HG03280 (cell line): ENCODE results near the gene IGLON5.

Experiments used
- ATAC-seq: cut with Tn5 transposase; IDR thresholded peaks from one replicate; pipeline ENCODE4 v1.9.1; 2021; ENCODE audit warnings: mild to moderate bottlenecking, moderate library complexity; ENCODE audit not compliant: unreplicated experiment

Gene IGLON5

GRCh38 chr19:51361239-51361638, 49.8 kb downstream of the IGLON5 start:
- no peak for ATAC-seq

- ATAC-seq = no peak
Measured at GRCh38 chr19:51364200-51365106, 53.0 kb downstream of the IGLON5 start.

GRCh38 chr19:51365211-51365964, 53.9 kb downstream of the IGLON5 start:
- no peak for ATAC-seq

GRCh38 chr19:51365965-51366388, 54.5 kb downstream of the IGLON5 start, which contains the start of gene ETFB:
Gene ETFB (minus strand): TSS chr19:51366388. CDS start chr19:51366326, 62 bp downstream.
- no peak for ATAC-seq

- ATAC-seq = peak; percentile 52
Measured at GRCh38 chr19:51366389-51367254, 55.2 kb downstream of the IGLON5 start.

- ATAC-seq = no peak
Measured at GRCh38 chr19:51367255-51367564, 55.8 kb downstream of the IGLON5 start.

- ATAC-seq = peak; percentile 78
Measured at GRCh38 chr19:51367565-51368365, 56.3 kb downstream of the IGLON5 start.

- no peak for ATAC-seq
Measured at GRCh38 chr19:51368366-51369282, 57.2 kb downstream of the IGLON5 start, which contains the start of gene CLDND2. Gene CLDND2 (minus strand): TSS chr19:51369003. CDS start chr19:51368577, 426 bp downstream.

- ATAC-seq = no peak
Measured at GRCh38 chr19:51370230-51370629, 58.8 kb downstream of the IGLON5 start.

GRCh38 chr19:51371186-51371690, 59.8 kb downstream of the IGLON5 start:
- ATAC-seq = no peak

GRCh38 chr19:51372021-51372648, 60.7 kb downstream of the IGLON5 start:
- ATAC-seq = no peak

- no peak for ATAC-seq
Measured at GRCh38 chr19:51372649-51373504, 61.4 kb downstream of the IGLON5 start, which contains the start of gene NKG7. Gene NKG7 (minus strand): TSS chr19:51372654. CDS start chr19:51372535, 119 bp downstream.

GRCh38 chr19:51375504-51376221, 64.2 kb downstream of the IGLON5 start:
- ATAC-seq = no peak

GRCh38 chr19:51377422-51377821, 66.0 kb downstream of the IGLON5 start:
- no peak for ATAC-seq

- no peak for ATAC-seq
Measured at GRCh38 chr19:51380379-51380778, 68.9 kb downstream of the IGLON5 start.
